ENCODE measurements around the gene KCNRG. TPM values are rescaled to one million over a fixed set of nuclear protein-coding genes. Genes with fewer than 3 reads are reported as not detected.

KCNRG gene, protein sequence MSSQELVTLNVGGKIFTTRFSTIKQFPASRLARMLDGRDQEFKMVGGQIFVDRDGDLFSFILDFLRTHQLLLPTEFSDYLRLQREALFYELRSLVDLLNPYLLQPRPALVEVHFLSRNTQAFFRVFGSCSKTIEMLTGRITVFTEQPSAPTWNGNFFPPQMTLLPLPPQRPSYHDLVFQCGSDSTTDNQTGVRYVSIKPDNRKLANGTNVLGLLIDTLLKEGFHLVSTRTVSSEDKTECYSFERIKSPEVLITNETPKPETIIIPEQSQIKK
- total RNA-seq: 5.3 TPM

DNA sequence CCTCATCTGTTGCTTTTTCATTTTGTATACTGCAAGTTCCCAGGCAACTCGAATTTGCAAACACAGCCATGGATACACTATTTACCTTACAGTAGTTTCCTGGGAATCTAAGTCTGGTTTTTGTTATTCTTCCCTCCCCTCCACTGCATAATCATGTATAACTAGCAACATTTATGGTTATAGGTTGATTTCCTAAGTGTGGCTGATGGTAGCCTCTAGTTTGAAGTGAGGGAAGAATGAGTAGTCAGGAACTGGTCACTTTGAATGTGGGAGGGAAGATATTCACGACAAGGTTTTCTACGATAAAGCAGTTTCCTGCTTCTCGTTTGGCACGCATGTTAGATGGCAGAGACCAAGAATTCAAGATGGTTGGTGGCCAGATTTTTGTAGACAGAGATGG is at the start of gene KCNRG:
Gene KCNRG, plus strand, starts transcription at position 187 of the 400 bp plus-strand sequence. Its CDS starts 50 bp downstream, at position 237.

DNA sequence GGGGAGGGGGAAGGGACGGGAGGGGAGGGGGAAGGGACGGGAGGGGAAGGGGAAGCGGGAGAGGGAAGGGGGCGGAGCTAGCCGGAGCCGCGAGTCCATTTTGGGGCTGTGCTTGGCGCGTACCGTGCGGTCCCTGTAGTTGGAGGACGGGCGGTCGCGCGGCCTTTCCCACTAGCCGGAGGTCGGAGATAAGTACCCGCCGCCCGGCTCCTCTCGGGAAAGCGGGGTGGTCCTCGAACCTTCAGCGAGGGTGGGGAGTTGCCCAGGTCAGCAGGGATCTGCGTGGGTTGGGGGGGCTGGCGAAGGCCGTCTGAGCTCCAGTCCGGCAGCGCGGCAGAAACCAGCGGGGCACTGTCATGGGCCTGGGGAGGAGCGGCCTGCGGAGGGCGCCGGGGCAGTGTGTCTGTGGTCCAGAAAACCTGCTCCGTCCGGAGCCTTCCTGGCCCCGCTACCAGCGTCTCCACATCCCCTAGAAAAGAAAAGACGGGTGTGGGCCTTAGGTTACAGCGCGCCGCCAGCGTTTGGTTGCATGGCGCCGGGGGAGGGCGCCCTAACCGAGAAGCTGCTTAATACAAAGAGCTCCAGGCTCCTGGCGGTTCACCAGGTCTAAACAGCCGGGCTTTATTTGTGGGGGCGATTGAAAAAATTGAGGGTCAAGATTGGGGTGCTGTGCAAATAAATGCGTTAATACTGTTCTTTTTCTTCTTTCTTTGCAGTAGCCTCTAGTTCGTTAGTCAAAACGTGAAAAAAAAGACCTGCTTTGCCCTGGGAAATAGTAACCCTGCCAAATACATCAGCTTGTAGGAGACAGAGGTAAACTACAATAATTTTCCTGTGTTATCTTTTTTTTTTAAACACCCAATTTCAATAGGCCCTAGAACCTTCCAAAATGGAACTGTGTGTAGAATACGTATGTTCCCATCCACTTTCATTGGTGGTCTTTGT is 18.0 kb upstream of the KCNRG start, which contains the start of gene TRIM13:
Gene TRIM13, plus strand, starts transcription at position 92 of the 945 bp plus-strand sequence. CDS start 14,899 bp downstream, outside the sequence.

Other genes starting within 250 kb of the KCNRG start
- 66.4 TPM for gene KPNA3, start 222.8 kb upstream of the KCNRG start, total RNA-seq
- gene SPRYD7, start 79.1 kb upstream of the KCNRG start, total RNA-seq: 10.1 TPM
- 60.3 TPM for gene TRIM13, start 18.4 kb upstream of the KCNRG start, total RNA-seq